Neuronal stem cell (in vitro differentiated cells): ENCODE measurements around the gene ACBD6.

Source experiments
- DNase-seq: peaks from one replicate; pipeline ENCODE4 v3.0.0-alpha.2; 2013; ENCODE audit warnings: low spot score
- H2AFZ ChIP-seq: one replicate; pipeline ENCODE4 v1.6.1; 2013; ENCODE audit warnings: mild to moderate bottlenecking, low read length, inconsistent platforms
- H2AK5ac ChIP-seq: 2 replicates; pipeline ENCODE4 v1.6.1; 2013; ENCODE audit warnings: low read depth, mild to moderate bottlenecking, inconsistent platforms, low read length, moderate library complexity, mixed read lengths
- H2BK120ac ChIP-seq: 2 replicates; pipeline ENCODE4 v1.6.1; 2013; ENCODE audit warnings: low read depth, mild to moderate bottlenecking, inconsistent platforms, low read length, moderate library complexity, mixed read lengths
- H2BK12ac ChIP-seq: one replicate; pipeline ENCODE4 v1.6.1; 2013; ENCODE audit warnings: low read length, inconsistent platforms
- H2BK15ac ChIP-seq: 2 replicates; pipeline ENCODE4 v1.6.1; 2013; ENCODE audit warnings: mild to moderate bottlenecking, low read length, inconsistent platforms, mixed read lengths
- H2BK5ac ChIP-seq: one replicate; pipeline ENCODE4 v1.6.1; 2013; ENCODE audit warnings: inconsistent platforms, mild to moderate bottlenecking, low read length, moderate library complexity
- H3K14ac ChIP-seq: one replicate; pipeline ENCODE4 v1.6.1; 2013; ENCODE audit warnings: low read length, inconsistent platforms
- H3K18ac ChIP-seq: 2 replicates; pipeline ENCODE4 v1.6.1; 2013; ENCODE audit warnings: low read length, inconsistent platforms
- H3K23ac ChIP-seq: 2 replicates; pipeline ENCODE4 v1.6.1; 2013; ENCODE audit warnings: low read depth, mild to moderate bottlenecking, mixed read lengths, low read length, inconsistent platforms; ENCODE audit not compliant: poor library complexity
- H3K27ac ChIP-seq: replicated peaks from 3 replicates; pipeline ENCODE4 v1.5.1; 2013; ENCODE audit warnings: low read length, inconsistent platforms
- H3K27me3 ChIP-seq, 3 experiments: 2 replicates each; pipeline ENCODE4 v1.6.1; 2013; ENCODE audit warnings: low read length in 3 of 3, mild to moderate bottlenecking in 2 of 3, inconsistent platforms in 1 of 3, low read depth in 1 of 3, mixed read lengths in 1 of 3, moderate library complexity in 1 of 3; ENCODE audit not compliant: control insufficient read depth in 3 of 3, insufficient read depth in 3 of 3
- H3K36me3 ChIP-seq, 2 donors: replicated peaks in 1 of 2; 2 replicates each; pipeline ENCODE4 v1.6.1; 2013; ENCODE audit warnings: low read length in 2 of 2; ENCODE audit not compliant: control insufficient read depth in 2 of 2, insufficient read depth in 2 of 2
- H3K4ac ChIP-seq: 2 replicates; pipeline ENCODE4 v1.6.1; 2013; ENCODE audit warnings: inconsistent platforms, mild to moderate bottlenecking, low read length, moderate library complexity
- H3K4me1 ChIP-seq, 2 donors: 1 replicate in 1 of 2; 2 replicates in 1 of 2; pipeline ENCODE4 v1.6.1; 2013; ENCODE audit warnings: low read length in 2 of 2, low read depth in 1 of 2; ENCODE audit not compliant: control insufficient read depth in 2 of 2, insufficient read depth in 1 of 2
- H3K4me2 ChIP-seq: one replicate; pipeline ENCODE4 v1.6.1; 2013; ENCODE audit warnings: mild to moderate bottlenecking, low read length, inconsistent platforms; ENCODE audit not compliant: insufficient read depth, poor library complexity, severe bottlenecking
- H3K4me3 ChIP-seq, 2 donors: 2 replicates each; pipeline ENCODE4 v1.5.1; 2013; ENCODE audit warnings: low read length in 2 of 2, mild to moderate bottlenecking in 2 of 2, inconsistent platforms in 1 of 2, moderate library complexity in 1 of 2
- H3K79me1 ChIP-seq: one replicate; pipeline ENCODE4 v1.6.1; 2013; ENCODE audit warnings: low read depth, mild to moderate bottlenecking, inconsistent platforms, low read length, moderate library complexity
- H3K9ac ChIP-seq: one replicate; pipeline ENCODE4 v1.6.1; 2013; ENCODE audit warnings: mild to moderate bottlenecking, low read depth, low read length, inconsistent platforms; ENCODE audit not compliant: poor library complexity
- H3K9me3 ChIP-seq, 2 donors: replicated peaks in 1 of 2; 2 replicates each; pipeline versions ENCODE3 to v1.6.1; 2013; ENCODE audit warnings: low read length in 2 of 2, mild to moderate bottlenecking in 2 of 2, inconsistent platforms in 1 of 2, low read depth in 1 of 2, mixed read lengths in 1 of 2, moderate library complexity in 1 of 2; ENCODE audit not compliant: control insufficient read depth in 2 of 2, insufficient read depth in 1 of 2
- H4K8ac ChIP-seq: one replicate; pipeline ENCODE4 v1.6.1; 2013; ENCODE audit warnings: low read depth, mild to moderate bottlenecking, inconsistent platforms, low read length, moderate library complexity
- H4K91ac ChIP-seq: one replicate; pipeline ENCODE4 v1.6.1; 2013; ENCODE audit warnings: low read length, low read depth, mild to moderate bottlenecking, inconsistent platforms; ENCODE audit not compliant: poor library complexity
- WGBS, 2 donors: extraction: QIAGEN DNeasy Blood & Tissue Kit; methylation state at CpG; one replicate each; pipeline ENCODE4 v1.1.7; 2013; ENCODE audit warnings: missing lambda C conversion rate in 2 of 2, mixed read lengths in 1 of 2; ENCODE audit not compliant: insufficient read length in 2 of 2, insufficient replicate concordance in 1 of 2; ENCODE audit errors: extremely low coverage in 2 of 2; 5-methylcytosine and 5-hydroxymethylcytosine counted together

The ACBD6 gene

GRCh38 chr1:180277476-180278193 lies 224.7 kb downstream of the ACBD6 start:
- WGBS, 2 donors: no CpG with 5 or more reads among the region's 5 CpGs

GRCh38 chr1:180275726-180276125 lies 226.7 kb downstream of the ACBD6 start:
- Histone ChIP-seq H3K4me3 (no peak overlapping the region), H2BK120ac (no peak overlapping the region), H2AK5ac (no peak overlapping the region), H3K9ac (no peak overlapping the region), H3K18ac (no peak overlapping the region), H3K27ac (no peak overlapping the region), H3K9me3 (peaks cover 0 to 3% of the 10 kb centered on the region in 2 donors), H3K4ac (no peak overlapping the region), H3K23ac (no peak overlapping the region), H2BK5ac (no peak overlapping the region), H4K91ac (no peak overlapping the region), H3K4me2 (no peak overlapping the region), H2AFZ (no peak overlapping the region), H4K8ac (no peak overlapping the region), H3K36me3 (peaks cover 4 to 65% of the 10 kb centered on the region in 2 donors), H3K79me1 (no peaks in the 10 kb centered on the region), H3K27me3 (no peaks in the 10 kb centered on the region), H2BK15ac (no peak overlapping the region), H2BK12ac (no peak overlapping the region), H3K4me1 (peaks cover 0 to 22% of the 10 kb centered on the region in 2 donors), H3K14ac (no peak overlapping the region)
- no peak for DNase-seq
- WGBS, 2 donors: no CpG with 5 or more reads among the region's 5 CpGs

More at GRCh38 chr1:180277476-180278193, 224.7 kb downstream of the ACBD6 start:
- Histone ChIP-seq H2BK120ac (no peak overlapping the region), H3K18ac (no peak overlapping the region), H3K27me3 (no peaks in the 10 kb centered on the region), H2AK5ac (no peak overlapping the region), H2BK5ac (no peak overlapping the region), H3K14ac (no peak overlapping the region), H3K9ac (no peak overlapping the region), H3K4me1 (peaks cover 0 to 8% of the 10 kb centered on the region in 2 donors), H3K79me1 (no peaks in the 10 kb centered on the region), H2AFZ (no peak overlapping the region), H3K4me2 (no peak overlapping the region), H2BK15ac (no peak overlapping the region), H3K23ac (no peak overlapping the region), H3K9me3 (peaks cover 0 to 3% of the 10 kb centered on the region in 2 donors), H4K8ac (no peak overlapping the region), H3K27ac (no peak overlapping the region), H2BK12ac (no peak overlapping the region), H3K4me3 (no peak overlapping the region), H4K91ac (no peak overlapping the region), H3K4ac (no peak overlapping the region), H3K36me3 (peaks cover 4 to 71% of the 10 kb centered on the region in 2 donors)
- DNase-seq: no peak

GRCh38 chr1:180274221-180274620 lies 228.2 kb downstream of the ACBD6 start:
- no CpG with 5 or more reads among the region's 11 CpGs for WGBS, 2 donors
- Histone ChIP-seq H2AFZ (no peak overlapping the region), H2BK15ac (no peak overlapping the region)

GRCh38 chr1:180273066-180273465 lies 229.3 kb downstream of the ACBD6 start:
- H3K4me3 ChIP-seq: no peak overlapping the region
- no peak overlapping the region for H2BK5ac ChIP-seq
- no peak overlapping the region for H3K4ac ChIP-seq
- no peaks in the 10 kb centered on the region for H3K79me1 ChIP-seq
- H3K27me3 ChIP-seq: no peaks in the 10 kb centered on the region
- H3K36me3 ChIP-seq: peaks cover 4 to 43% of the 10 kb centered on the region in 2 donors
- H3K4me2 ChIP-seq: no peak overlapping the region
- H2AFZ ChIP-seq: no peak overlapping the region
- no peak overlapping the region for H4K91ac ChIP-seq
- H3K14ac ChIP-seq: no peak overlapping the region
- no peak overlapping the region for H3K9ac ChIP-seq
- WGBS, 2 donors: no CpG with 5 or more reads among the region's 2 CpGs
- H4K8ac ChIP-seq: no peak overlapping the region
- DNase-seq: no peak
- no peak overlapping the region for H2BK12ac ChIP-seq
- H3K27ac ChIP-seq: no peak overlapping the region
- no peak overlapping the region for H3K18ac ChIP-seq
- H3K4me1 ChIP-seq: peaks cover 9 to 26% of the 10 kb centered on the region in 2 donors
- no peak overlapping the region for H2BK15ac ChIP-seq
- no peak overlapping the region for H2AK5ac ChIP-seq
- H2BK120ac ChIP-seq: no peak overlapping the region
- peaks cover 0 to 3% of the 10 kb centered on the region in 2 donors for H3K9me3 ChIP-seq
- no peak overlapping the region for H3K23ac ChIP-seq

More at GRCh38 chr1:180274221-180274620, 228.2 kb downstream of the ACBD6 start:
- no peak overlapping the region for H3K27ac ChIP-seq
- no peak for DNase-seq
- H3K9ac ChIP-seq: no peak overlapping the region
- no peak overlapping the region for H3K18ac ChIP-seq
- H3K14ac ChIP-seq: peak overlapping the region; percentile 6
- no peaks in the 10 kb centered on the region for H3K79me1 ChIP-seq
- no peak overlapping the region for H3K4me2 ChIP-seq
- H3K4me3 ChIP-seq: no peak overlapping the region
- no peak overlapping the region for H3K23ac ChIP-seq
- peaks cover 0 to 21% of the 10 kb centered on the region in 2 donors for H3K4me1 ChIP-seq
- H2BK12ac ChIP-seq: no peak overlapping the region
- no peak overlapping the region for H4K91ac ChIP-seq
- H2BK5ac ChIP-seq: no peak overlapping the region
- no peak overlapping the region for H3K4ac ChIP-seq
- H3K27me3 ChIP-seq: no peaks in the 10 kb centered on the region
- H4K8ac ChIP-seq: no peak overlapping the region
- peaks cover 4 to 52% of the 10 kb centered on the region in 2 donors for H3K36me3 ChIP-seq
- H2AK5ac ChIP-seq: no peak overlapping the region
- no peak overlapping the region for H2BK120ac ChIP-seq
- peaks cover 0 to 3% of the 10 kb centered on the region in 2 donors for H3K9me3 ChIP-seq
